Activated CD8-positive, alpha-beta memory T cell treated with anti-CD3 and anti-CD28 coated beads for 1 hour (primary cell): ENCODE data around the gene TIMM13.
"Not testable (repeated sequence)": the region's sequence is repeated elsewhere in the genome, so short reads cannot be mapped to it uniquely, and the experiment has no call there.

Experiments
- DNase-seq, 2 donors: peaks; one replicate each; pipeline ENCODE4 v3.0.0-alpha.2; 2020; ENCODE audit warnings: low read depth in 1 of 2; ENCODE audit errors: extremely low read depth in 1 of 2

Gene TIMM13

DNA sequence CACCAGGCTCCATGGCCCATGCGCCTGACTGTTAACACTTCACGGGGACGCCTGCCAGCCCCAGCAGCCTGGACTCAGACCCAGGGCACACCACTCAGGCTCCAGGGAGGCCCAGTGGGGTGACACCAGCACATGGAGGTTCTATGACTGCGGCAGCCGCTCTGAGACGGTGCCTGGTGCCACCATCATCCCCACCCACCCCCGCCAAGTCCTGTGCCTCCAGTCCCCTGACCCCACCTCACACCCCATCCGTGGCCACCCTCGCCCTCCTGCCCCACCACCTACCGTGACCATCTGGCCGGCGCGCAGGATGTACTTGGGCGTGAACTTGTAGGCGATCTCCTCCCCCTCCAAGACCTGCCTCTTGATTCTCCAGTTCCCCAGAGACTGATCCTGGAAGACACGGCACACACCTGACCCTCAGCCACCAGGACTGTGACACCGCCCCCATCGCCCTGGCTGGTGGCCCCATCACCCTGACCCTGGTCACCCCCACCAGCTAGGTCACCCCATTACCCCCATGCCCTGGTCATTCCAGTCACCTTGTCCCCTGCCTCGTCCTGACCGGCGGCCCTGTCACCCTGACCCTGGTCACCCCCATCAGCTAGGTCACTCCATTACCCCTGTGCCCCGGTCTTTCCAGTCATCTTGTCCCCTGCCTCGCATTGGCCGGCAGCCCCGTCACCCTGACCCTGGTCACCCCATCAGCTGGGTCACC lies 4.9 kb upstream of the TIMM13 start:
- no peak for DNase-seq

GRCh38 chr19:2431318-2432055 lies 4.1 kb upstream of the TIMM13 start:
- no peak for DNase-seq

DNA sequence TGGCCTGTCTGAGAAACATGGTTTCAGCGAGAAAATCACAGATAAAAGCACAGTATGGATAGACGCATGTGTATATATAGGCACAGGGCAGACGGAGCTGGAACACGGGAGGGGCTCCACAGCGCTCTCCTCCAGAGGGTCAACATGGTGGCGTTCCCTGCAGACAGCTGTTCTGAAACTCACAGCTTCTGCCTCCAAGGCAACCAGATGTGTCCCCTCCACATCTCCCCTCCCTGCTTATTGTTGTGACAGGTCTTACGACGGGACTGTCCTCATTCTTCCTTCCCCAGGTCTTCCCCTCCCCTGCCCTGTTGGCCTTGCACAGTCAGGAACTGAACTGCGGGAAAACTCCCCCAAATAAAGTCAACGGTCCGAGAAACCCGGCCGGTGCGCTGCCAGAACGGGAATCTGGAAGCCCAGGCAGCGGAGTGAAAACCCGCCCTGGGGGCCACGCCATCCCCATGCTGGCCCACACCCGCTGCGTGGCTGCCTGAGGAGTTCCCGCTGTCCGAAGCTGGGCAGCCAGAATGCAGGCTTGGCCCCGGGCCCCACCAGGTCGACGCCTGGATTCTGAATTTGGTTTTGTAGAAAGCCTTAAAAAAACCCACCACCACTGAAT lies 2.6 kb upstream of the TIMM13 start:
- DNase-seq, result no peak

- no peak for DNase-seq
Measured at GRCh38 chr19:2428756-2429711, 1.6 kb upstream of the TIMM13 start.

GRCh38 chr19:2428321-2428690 lies 920 bp upstream of the TIMM13 start:
- DNase-seq, result no peak

- no peak for DNase-seq
Measured at GRCh38 chr19:2426611-2427428, 566 bp downstream of the TIMM13 start.

DNA sequence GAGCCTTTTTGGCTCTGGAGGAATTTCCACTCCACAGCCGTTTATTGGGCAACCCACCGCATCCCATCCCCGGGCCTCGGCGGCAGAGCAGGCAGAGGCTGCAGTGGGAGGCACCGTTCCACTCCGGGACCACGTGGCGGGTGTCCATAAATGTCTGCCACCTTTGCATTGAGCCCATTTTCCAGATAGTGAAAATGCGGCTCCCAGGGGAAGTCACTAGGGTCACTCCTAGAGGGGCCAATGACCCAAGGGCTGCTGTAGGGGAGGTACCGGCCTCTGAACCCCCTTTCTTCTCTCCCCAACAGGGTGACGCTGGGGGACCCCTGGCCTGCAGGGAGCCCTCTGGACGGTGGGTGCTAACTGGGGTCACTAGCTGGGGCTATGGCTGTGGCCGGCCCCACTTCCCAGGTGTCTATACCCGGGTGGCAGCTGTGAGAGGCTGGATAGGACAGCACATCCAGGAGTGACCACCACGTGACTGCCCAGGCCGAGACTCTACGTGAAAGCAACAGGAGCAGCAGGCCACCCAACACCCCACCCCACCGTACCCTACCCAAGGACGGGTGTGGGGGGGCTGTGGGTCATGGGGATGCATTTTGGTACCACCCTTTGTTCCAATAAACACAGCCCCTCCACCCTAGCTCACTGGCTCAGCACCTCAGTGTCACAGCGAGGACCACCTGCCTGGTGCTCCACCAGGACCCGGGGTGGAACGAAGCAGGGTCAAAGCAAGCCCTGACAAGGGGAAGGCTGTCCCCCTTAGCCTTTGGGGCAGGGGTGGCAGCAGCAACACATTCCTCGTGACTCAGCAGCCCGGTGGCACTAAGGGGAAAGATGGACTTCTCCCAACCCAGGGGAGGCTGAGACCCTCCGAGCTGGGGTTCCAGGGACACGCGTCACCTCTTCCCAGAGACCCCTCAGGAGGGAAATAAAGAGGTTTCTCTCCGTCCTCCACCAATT lies 1.5 kb downstream of the TIMM13 start:
- DNase-seq, result no peak

DNA sequence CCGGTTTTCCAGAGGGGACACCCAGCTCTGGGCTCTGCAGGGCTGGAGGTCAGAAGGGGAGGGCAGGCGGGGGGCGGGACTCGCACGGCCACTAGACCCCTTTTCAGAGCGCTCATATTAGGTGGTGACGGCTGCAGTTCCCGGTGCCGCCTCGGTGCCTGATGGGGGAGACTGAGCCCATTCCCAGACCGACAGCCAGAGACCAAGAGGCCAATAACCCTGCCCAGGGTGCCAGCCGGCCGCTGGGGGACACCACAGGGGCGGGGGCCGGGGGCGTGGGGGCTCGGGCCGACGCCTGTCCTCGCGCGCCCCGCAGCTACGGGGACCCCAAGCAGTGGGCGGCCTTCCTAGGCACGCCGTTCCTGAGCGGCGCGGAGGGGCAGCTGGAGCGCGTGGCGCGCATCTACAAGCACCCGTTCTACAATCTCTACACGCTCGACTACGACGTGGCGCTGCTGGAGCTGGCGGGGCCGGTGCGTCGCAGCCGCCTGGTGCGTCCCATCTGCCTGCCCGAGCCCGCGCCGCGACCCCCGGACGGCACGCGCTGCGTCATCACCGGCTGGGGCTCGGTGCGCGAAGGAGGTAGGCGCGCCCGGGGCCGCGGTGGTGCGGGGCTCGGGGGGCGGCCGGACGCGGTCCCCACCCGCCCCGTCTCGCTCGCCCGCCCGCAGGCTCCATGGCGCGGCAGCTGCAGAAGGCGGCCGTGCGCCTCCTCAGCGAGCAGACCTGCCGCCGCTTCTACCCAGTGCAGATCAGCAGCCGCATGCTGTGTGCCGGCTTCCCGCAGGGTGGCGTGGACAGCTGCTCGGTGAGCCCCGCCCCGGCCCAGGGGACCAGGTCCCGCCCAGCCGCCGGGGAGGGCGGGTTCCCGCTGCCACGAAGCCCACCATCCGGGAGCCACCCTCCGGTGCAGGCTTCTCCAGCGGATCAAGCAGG lies 2.4 kb downstream of the TIMM13 start:
- no peak for DNase-seq

GRCh38 chr19:2423915-2424685 lies 3.3 kb downstream of the TIMM13 start:
- no peak for DNase-seq

DNA sequence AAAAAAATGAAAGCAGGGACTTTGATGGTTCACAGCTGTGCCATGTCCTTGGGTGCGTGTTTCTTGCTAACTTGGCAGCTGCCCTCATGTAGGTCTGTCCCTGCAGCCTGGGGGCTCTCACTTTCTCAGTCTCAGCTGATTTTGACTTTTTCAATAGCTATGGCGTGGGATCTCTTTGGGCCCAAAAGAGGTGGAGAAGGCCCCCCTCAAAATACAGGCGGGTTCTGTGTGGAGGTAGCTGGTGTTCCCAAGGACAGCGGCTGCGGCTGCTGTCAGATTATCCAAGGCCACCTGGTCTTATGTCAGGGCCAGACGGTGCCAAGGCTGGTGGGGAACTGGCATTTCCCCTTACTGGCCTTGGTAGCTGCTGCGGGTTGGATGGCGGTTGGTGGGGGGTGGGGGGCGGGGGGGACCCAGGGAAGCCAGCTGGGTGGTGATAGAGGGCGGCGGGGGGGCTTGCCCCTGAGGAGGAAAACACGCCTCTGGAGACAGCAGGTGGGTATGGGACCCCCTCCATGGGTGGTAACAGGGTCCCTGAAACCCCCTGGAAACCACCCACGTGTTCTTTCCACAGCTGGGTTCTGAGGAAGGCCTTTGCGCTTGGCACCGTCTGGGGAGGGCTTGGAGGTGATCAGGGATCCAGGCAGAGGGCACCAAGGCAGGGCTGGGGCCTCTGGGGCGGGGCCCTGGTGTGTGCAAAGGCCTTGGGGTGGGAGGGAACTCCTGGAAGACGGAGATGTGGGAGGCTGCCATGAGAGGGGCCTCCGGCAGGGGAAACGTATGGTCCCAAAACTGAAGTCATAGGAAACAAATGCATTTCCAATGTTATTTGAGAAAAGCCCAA lies 4.1 kb downstream of the TIMM13 start:
- DNase-seq, result no peak

DNA sequence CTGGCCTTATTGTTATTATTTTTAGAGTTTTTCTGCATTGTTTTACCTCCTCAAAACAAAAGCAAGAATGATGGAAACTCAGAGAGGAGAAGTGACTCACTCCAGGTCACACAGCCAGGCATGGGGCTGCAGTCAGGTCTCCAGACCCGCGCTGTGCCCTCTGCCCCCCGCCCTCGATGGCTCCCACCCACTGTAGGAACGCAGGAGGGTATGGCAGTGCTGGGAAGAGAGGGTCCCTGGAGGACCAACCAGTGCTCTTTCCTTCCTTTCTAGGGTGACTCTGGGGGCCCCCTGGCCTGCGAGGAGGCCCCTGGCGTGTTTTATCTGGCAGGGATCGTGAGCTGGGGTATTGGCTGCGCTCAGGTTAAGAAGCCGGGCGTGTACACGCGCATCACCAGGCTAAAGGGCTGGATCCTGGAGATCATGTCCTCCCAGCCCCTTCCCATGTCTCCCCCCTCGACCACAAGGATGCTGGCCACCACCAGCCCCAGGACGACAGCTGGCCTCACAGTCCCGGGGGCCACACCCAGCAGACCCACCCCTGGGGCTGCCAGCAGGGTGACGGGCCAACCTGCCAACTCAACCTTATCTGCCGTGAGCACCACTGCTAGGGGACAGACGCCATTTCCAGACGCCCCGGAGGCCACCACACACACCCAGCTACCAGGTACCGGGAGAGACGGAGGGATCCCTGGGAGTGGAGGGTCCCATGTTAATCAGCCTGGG lies 5.6 kb downstream of the TIMM13 start:
- DNase-seq, result no peak

- no peak for DNase-seq
Measured at GRCh38 chr19:2420490-2420889, 6.9 kb downstream of the TIMM13 start.

DNA sequence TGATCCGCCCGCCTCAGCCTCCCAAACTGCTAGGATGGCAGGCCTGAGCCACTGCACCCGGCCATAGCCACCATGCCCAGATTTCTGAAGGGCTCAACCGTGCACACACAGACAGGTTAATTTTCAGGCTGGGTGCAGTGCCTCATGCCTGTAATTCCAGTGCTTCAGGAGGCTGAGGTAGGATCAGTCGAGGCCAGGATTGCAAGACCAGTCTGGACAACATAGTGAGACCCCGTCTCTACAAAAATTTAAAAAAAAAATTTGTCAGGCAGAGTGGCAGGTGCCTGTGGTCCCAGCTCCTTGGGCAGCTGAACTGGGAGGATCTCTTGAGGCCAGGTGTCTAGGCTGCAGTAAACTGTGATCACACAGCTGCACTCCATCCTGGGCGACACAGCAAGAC lies 7.6 kb downstream of the TIMM13 start:
- DNase-seq, result no peak

- no peak for DNase-seq
Measured at GRCh38 chr19:2417881-2418406, 9.4 kb downstream of the TIMM13 start.

DNA sequence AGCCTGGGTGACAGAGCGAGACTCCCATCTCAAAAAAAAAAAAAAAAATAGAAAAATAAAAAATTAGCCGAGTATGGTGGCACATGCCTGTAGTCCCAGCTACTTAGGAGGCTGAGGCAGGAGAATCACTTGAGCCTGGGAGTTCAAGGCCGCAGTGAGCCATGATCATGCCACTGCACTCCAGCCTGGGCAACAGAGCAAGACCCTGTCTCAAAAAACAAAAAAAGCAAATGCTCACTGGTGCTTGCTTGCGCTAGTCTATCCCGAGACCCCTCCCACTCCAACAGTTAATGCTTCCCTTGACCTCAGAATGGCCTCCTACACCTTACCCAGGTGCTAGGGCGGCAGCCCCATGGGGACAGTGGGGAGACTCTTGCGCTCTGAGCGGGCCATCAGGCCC lies 9.9 kb downstream of the TIMM13 start:
- not testable (repeated sequence) for DNase-seq
